Stomach (tissue), 4 donors: ENCODE measurements around the gene C1orf232.
A peak's percentile ranks its signal among the peaks of the same experiment; 100 is the strongest.

Source experiments
- CTCF ChIP-seq, 7 experiments: fragments of 450-650 bp in 4 of 7; fragments of 200-600 bp in 3 of 7; sonication (generic) in 3 of 7; IDR thresholded peaks; one replicate each; pipeline ENCODE4 v1.5.1; 2016 to 2019; ENCODE audit warnings: antibody characterized with exemption in 7 of 7, control low read depth in 2 of 7, mild to moderate bottlenecking in 1 of 7
- EP300 ChIP-seq: sonication (generic); formaldehyde crosslinking; IDR thresholded peaks from one replicate; pipeline ENCODE4 v1.6.1; 2017; ENCODE audit warnings: antibody characterized with exemption
- POLR2A ChIP-seq, 4 donors: fragments of 450-650 bp; IDR thresholded peaks; one replicate each; pipeline ENCODE4 v1.6.1; 2016; ENCODE audit warnings: antibody characterized with exemption in 4 of 4, control low read depth in 2 of 4, mild to moderate bottlenecking in 1 of 4, moderate library complexity in 1 of 4
- POLR2AphosphoS5 ChIP-seq, 3 donors: sonication (generic); formaldehyde crosslinking; IDR thresholded peaks; one replicate each; pipeline ENCODE4 v1.6.1; 2016; ENCODE audit warnings: antibody characterized with exemption in 3 of 3

GRCh38 chr1:26169669-26170471 is 1.1 kb upstream of the C1orf232 start, which contains the start of gene ZNF593:
- TF ChIP-seq POLR2A (IDR thresholded peaks at IDR 0.05) (peak in 1 of 4 donors; percentile 21), CTCF (IDR thresholded peaks at IDR 0.05) (peak in 5 of 7 experiments; percentile 81 to 90 (median 86)), POLR2AphosphoS5 (IDR thresholded peaks at IDR 0.05) (peak; percentile 52 to 91 (median 81)), EP300 (no peak)
